ENCODE measurements around the gene CGREF1.

The CGREF1 gene

GRCh38 chr2:27050996-27051901 is 67.7 kb downstream of the CGREF1 start, which contains the start of gene AGBL5:
Gene AGBL5, plus strand, starts transcription at chr2:27051668. Its CDS starts 1,291 bp downstream, at chr2:27052959.
- H3K27ac ChIP-seq (ENCODE audit: insufficient read depth in 1 of 2, low read depth in 1 of 2, low read length in 2 of 2, poor library complexity in 1 of 2, severe bottlenecking in 2 of 2), result peak within 1 kb of the TSS; percentile 43 to 86
- WGBS (ENCODE audit: insufficient coverage), result under 1% methylated on average over 39 of the region's 67 CpGs
- no peaks in the 10 kb centered on the region for H3K27me3 ChIP-seq (replicated peaks in 2 of 5; ENCODE audit: control insufficient read depth in 4 of 5, insufficient read depth in 5 of 5, low read length in 4 of 5)
- POLR2A ChIA-PET, result interaction anchor here (1.0 to 2.4 kb wide), 6 partner anchors 18 to 34 kb away, joined by 3 to 16 read pairs (median 6); partner anchors contain the start of genes OST4 and TMEM214
- H3K9me3 ChIP-seq (ENCODE audit: control extremely low read depth in 1 of 5, control insufficient read depth in 4 of 5, insufficient read depth in 2 of 5, low read depth in 1 of 5, low read length in 4 of 5), result no peaks in the 10 kb centered on the region
- H3K4me1 ChIP-seq (ENCODE audit: control extremely low read depth in 1 of 4, control insufficient read depth in 4 of 4, insufficient read depth in 4 of 4, low read length in 3 of 4), result peaks cover 2 to 24% (median 21%) of the 10 kb centered on the region in 4 experiments
- H3K36me3 ChIP-seq (ENCODE audit: control insufficient read depth in 4 of 4, insufficient read depth in 4 of 4, low read length in 3 of 4), result peaks cover 0 to 30% (median 28%) of the 10 kb centered on the region in 4 experiments
- DNase-seq, result peak; percentile 95 to 97 (median 96)
- H3K4me3 ChIP-seq (ENCODE audit: control insufficient read depth in 1 of 7, extremely low read depth in 1 of 7, insufficient read depth in 4 of 7, low read depth in 2 of 7, low read length in 6 of 7), result peak within 1 kb of the TSS; percentile 82 to 98 (median 93)
- CTCF ChIA-PET, result interaction anchor here (0.8 to 19.5 kb wide), 8 partner anchors 8 to 108 kb away, joined by 3 to 381 read pairs (median 7); partner anchors contain the start of genes EMILIN1, KHK, OST4 and TMEM214

All from common myeloid progenitor, CD34-positive (primary cell).